HG03064 (cell line): Measurements from ENCODE around the gene ZNF567.
"Not testable (repeated sequence)": the region's sequence is repeated elsewhere in the genome, so short reads cannot be mapped to it uniquely, and the experiment has no call there.

Source experiments
- ATAC-seq: cut with Tn5 transposase; IDR thresholded peaks from one replicate; pipeline ENCODE4 v1.9.1; 2021; ENCODE audit warnings: low read depth; ENCODE audit not compliant: unreplicated experiment

ZNF567 gene

DNA sequence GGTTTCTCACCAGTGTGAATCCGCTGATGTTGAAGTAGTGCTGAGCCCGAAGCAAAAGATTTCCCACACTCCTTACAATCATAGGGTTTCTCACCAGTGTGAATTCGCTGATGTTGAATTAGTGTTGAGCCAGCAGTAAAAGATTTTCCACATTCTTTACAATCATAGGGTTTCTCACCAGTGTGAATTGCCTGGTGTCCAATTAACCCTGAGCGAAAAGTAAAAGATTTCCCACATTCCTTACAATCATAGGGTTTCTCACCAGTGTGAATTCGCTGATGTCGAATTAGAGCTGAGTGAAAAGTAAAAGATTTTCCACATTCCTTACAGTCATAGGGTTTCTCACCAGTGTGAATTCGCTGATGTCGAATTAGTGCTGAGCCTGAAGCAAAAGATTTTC lies 62.2 kb downstream of the ZNF567 start:
- not testable (repeated sequence) for ATAC-seq

DNA sequence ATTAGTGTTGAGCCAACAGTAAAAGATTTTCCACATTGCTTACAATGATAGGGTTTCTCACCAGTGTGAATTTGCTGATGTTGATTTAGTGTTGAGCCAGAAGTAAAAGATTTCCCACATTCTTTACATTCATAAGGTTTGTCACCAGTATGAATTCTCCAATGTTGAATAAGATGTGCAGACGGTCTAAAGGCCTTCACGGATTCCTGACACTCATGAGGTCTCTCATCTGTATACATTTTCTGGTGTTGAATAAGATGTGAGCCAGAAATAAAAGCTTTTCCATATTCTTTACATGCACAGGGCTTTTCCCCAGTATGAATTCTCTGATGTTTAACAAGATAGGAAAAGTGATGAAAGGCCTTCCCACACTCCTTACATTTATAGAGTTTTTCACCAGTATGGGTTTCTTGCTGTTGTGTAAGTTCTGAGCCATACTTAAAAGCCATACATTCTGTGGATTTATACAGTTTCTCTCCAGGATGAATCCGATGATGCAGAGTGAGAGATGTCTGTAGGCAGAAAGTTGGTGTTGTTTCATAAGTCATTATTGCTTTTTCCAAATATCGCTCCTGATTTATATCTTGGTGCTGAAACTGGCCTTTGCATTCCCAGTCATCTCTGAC lies 62.8 kb downstream of the ZNF567 start:
- ATAC-seq: no peak
